ENCODE measurements around the gene CUL9.

CUL9 gene

GRCh38 chr6:43200541-43200940 lies 18.5 kb downstream of the CUL9 start:
- DNase-seq (ENCODE audit: low read depth), result no peak

- no peak for DNase-seq (ENCODE audit: low read depth)
These were observed 20.5 kb downstream of the CUL9 start for GRCh38 chr6:43202451-43202850.

GRCh38 chr6:43203029-43203717 lies 21.2 kb downstream of the CUL9 start:
- DNase-seq (ENCODE audit: low read depth), result no peak

- DNase-seq (ENCODE audit: low read depth), result no peak
These were observed 21.7 kb downstream of the CUL9 start for GRCh38 chr6:43203718-43204095.

GRCh38 chr6:43204271-43205105 lies 22.5 kb downstream of the CUL9 start:
- no peak for DNase-seq (ENCODE audit: low read depth)

GRCh38 chr6:43205849-43206248 lies 23.9 kb downstream of the CUL9 start:
- no peak for DNase-seq (ENCODE audit: low read depth)

- no peak for DNase-seq (ENCODE audit: low read depth)
These were observed 25.3 kb downstream of the CUL9 start for GRCh38 chr6:43207286-43207685.

GRCh38 chr6:43211955-43212354 lies 30.0 kb downstream of the CUL9 start:
- DNase-seq (ENCODE audit: low read depth), result no peak

GRCh38 chr6:43213431-43213830 lies 31.4 kb downstream of the CUL9 start:
- no peak for DNase-seq (ENCODE audit: low read depth)

GRCh38 chr6:43215066-43215465 lies 33.1 kb downstream of the CUL9 start:
- DNase-seq (ENCODE audit: low read depth), result no peak

GRCh38 chr6:43216200-43216599 lies 34.2 kb downstream of the CUL9 start:
- DNase-seq (ENCODE audit: low read depth), result no peak

- no peak for DNase-seq (ENCODE audit: low read depth)
These were observed 35.4 kb downstream of the CUL9 start for GRCh38 chr6:43217351-43217750.

- no peak for DNase-seq (ENCODE audit: low read depth)
These were observed 37.1 kb downstream of the CUL9 start for GRCh38 chr6:43219119-43219518.

GRCh38 chr6:43219814-43220213 lies 37.8 kb downstream of the CUL9 start:
- DNase-seq (ENCODE audit: low read depth), result no peak

GRCh38 chr6:43220439-43220951 lies 38.5 kb downstream of the CUL9 start:
- DNase-seq (ENCODE audit: low read depth), result no peak

GRCh38 chr6:43221046-43221972 lies 39.3 kb downstream of the CUL9 start:
- DNase-seq (ENCODE audit: low read depth), result no peak

- DNase-seq (ENCODE audit: low read depth), result no peak
These were observed 40.5 kb downstream of the CUL9 start for GRCh38 chr6:43222418-43223059.

- no peak for DNase-seq (ENCODE audit: low read depth)
These were observed 41.2 kb downstream of the CUL9 start for GRCh38 chr6:43223175-43223574.

- no peak for DNase-seq (ENCODE audit: low read depth)
These were observed 44.3 kb downstream of the CUL9 start for GRCh38 chr6:43226192-43226851.

GRCh38 chr6:43228951-43229802 lies 47.2 kb downstream of the CUL9 start, which contains the start of gene DNPH1:
Gene DNPH1 (minus strand): TSS chr6:43229481. CDS start chr6:43229456, 25 bp downstream.
- DNase-seq (ENCODE audit: low read depth), result peak; percentile 69
